SK-N-MC (cell line): ENCODE data around the gene LRRC28.

Experiments
- EZH2 ChIP-seq: fragments of 200-600 bp; sonication (generic); IDR thresholded peaks from one replicate; pipeline ENCODE4 v1.6.1; 2017; ENCODE audit warnings: antibody characterized with exemption
- POLR2AphosphoS5 ChIP-seq: IDR thresholded peaks from 2 replicates; pipeline ENCODE4 v1.6.1; 2012; ENCODE audit warnings: mild to moderate bottlenecking, low read depth, low read length, borderline replicate concordance

GRCh38 chr15:99433757-99434450 lies 182.6 kb downstream of the LRRC28 start:
- TF ChIP-seq EZH2 (no peak), POLR2AphosphoS5 (no peak)
